WI38 (cell line): ENCODE results near the gene MPHOSPH8.
A peak's percentile ranks its signal among the peaks of the same experiment; 100 is the strongest.
"Not testable (repeated sequence)": the region's sequence is repeated elsewhere in the genome, so short reads cannot be mapped to it uniquely, and the experiment has no call there.

Experiments
- H3K4me3 ChIP-seq: 2 replicates; pipeline ENCODE4 v1.5.1; 2011; ENCODE audit warnings: low read depth, mild to moderate bottlenecking, control low read depth, low read length
- CTCF ChIP-seq: IDR thresholded peaks from 2 replicates; pipeline ENCODE4 v1.5.1; 2012; ENCODE audit warnings: low read depth, mild to moderate bottlenecking, control low read depth, low read length

The MPHOSPH8 gene

GRCh38 chr13:19632915-19633478, 462 bp upstream of the MPHOSPH8 start:
- no peak for TF ChIP-seq CTCF
- H3K4me3 ChIP-seq = peak overlapping the region; percentile 90

- peak overlapping the region; percentile 90 for H3K4me3 ChIP-seq
- no peak for TF ChIP-seq CTCF
Observed at GRCh38 chr13:19634256-19634740, 839 bp downstream of the MPHOSPH8 start.

- H3K4me3 ChIP-seq = not testable (repeated sequence)
Observed at GRCh38 chr13:19635926-19636325, 2.5 kb downstream of the MPHOSPH8 start.

- no peak for TF ChIP-seq CTCF
Observed at GRCh38 chr13:19643652-19644051, 10.2 kb downstream of the MPHOSPH8 start.

GRCh38 chr13:19645000-19645399, 11.5 kb downstream of the MPHOSPH8 start:
- no peak overlapping the region for H3K4me3 ChIP-seq
- TF ChIP-seq CTCF = no peak

More at GRCh38 chr13:19643652-19644051, 10.2 kb downstream of the MPHOSPH8 start:
- H3K4me3 ChIP-seq = no peak overlapping the region

GRCh38 chr13:19646063-19646462, 12.6 kb downstream of the MPHOSPH8 start:
- TF ChIP-seq CTCF = no peak
- H3K4me3 ChIP-seq = no peak overlapping the region

GRCh38 chr13:19650742-19651141, 17.3 kb downstream of the MPHOSPH8 start:
- TF ChIP-seq CTCF = no peak
- no peak overlapping the region for H3K4me3 ChIP-seq
